Measurements from ENCODE around the gene ABCF2. TPM values are rescaled to one million over a fixed set of nuclear protein-coding genes. Genes with fewer than 3 reads are reported as not detected.
A peak's percentile ranks its signal among the peaks of the same experiment; 100 is the strongest.

The ABCF2 gene
- total and polyA plus RNA-seq, 5 donors from 2014 or later = 16.3 to 31.4 (median 29.4) TPM

DNA sequence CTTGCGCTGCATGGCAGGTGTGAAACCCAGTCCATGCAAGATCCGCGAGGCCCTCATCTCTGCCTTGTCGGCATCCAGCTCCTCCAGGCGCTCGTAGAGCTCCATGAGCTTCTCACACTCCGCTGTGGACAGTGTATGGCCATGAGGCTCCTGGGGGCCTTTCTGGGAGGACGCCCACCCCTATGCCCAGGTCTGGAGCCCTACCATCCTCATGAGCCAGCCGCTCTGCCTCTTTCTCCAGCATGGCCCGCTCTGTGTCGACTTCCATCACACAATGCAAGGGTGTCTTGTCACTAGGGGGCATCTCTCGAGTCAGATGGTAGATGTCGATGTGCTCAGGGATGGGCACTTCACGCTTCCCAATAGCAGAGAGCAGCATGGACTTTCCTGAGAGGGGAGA is 3.3 kb downstream of the ABCF2 start:
- Mint-ChIP-seq H3K27me3 (peaks cover 7% of the 10 kb centered on the region), H3K4me3 (no peak overlapping the region), H3K4me1 (peaks cover 7 to 41% (median 31%) of the 10 kb centered on the region in 4 donors), H3K9me3 (no peaks in the 10 kb centered on the region), H3K27ac (no peak overlapping the region), H3K36me3 (peaks cover 42% of the 10 kb centered on the region)
- no peak for ATAC-seq (ENCODE audit: low read depth in 2 of 2)
- H3K36me3 ChIP-seq (ENCODE audit: control insufficient read depth, insufficient read depth, low read length) = peaks cover 53% of the 10 kb centered on the region
- no peak overlapping the region for H3K27ac ChIP-seq (ENCODE audit: insufficient read depth, low read length, poor library complexity, severe bottlenecking)
- H3K9me3 ChIP-seq (ENCODE audit: control insufficient read depth in 2 of 2, low read length in 2 of 2) = no peaks in the 10 kb centered on the region
- DNase-seq = no peak
- no peaks in the 10 kb centered on the region for H3K27me3 ChIP-seq (ENCODE audit: control insufficient read depth, insufficient read depth, low read length)
- no peak overlapping the region for H3K4me3 ChIP-seq (ENCODE audit: low read depth, low read length)
- peaks cover 25% of the 10 kb centered on the region for H3K4me1 ChIP-seq (ENCODE audit: control insufficient read depth, insufficient read depth, low read length, poor library complexity, severe bottlenecking)

DNA sequence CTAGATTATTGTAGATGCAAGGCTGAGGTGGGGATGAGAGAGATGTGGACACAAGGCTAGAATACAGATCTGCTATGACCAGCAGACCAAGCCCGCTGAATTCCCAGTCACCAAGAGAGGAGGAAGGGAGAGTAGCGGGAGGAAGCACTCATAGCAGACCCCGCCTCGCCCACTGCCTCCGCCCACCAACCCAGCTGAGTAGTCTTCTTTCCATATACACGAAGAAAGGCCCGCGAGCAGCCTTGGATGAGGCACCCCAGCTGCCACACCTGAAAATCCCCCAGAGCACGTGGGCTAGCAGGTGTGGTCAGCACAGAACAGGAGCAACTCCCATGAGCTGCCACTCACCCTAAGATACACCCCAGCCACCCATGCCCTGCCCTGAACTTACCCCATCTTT is 8.8 kb downstream of the ABCF2 start:
- H3K27me3 Mint-ChIP-seq = no peaks in the 10 kb centered on the region
- H3K27ac Mint-ChIP-seq = no peak overlapping the region
- peaks cover 44% of the 10 kb centered on the region for H3K36me3 Mint-ChIP-seq
- H3K27ac ChIP-seq (ENCODE audit: insufficient read depth, low read length, poor library complexity, severe bottlenecking) = no peak overlapping the region
- DNase-seq = no peak
- no peaks in the 10 kb centered on the region for H3K9me3 ChIP-seq (ENCODE audit: control insufficient read depth in 2 of 2, low read length in 2 of 2)
- no peaks in the 10 kb centered on the region for H3K4me1 ChIP-seq (ENCODE audit: control insufficient read depth, insufficient read depth, low read length, poor library complexity, severe bottlenecking)
- H3K27me3 ChIP-seq (ENCODE audit: control insufficient read depth, insufficient read depth, low read length) = no peaks in the 10 kb centered on the region
- H3K36me3 ChIP-seq (ENCODE audit: control insufficient read depth, insufficient read depth, low read length) = peaks cover 87% of the 10 kb centered on the region
- ATAC-seq (ENCODE audit: low read depth in 2 of 2) = no peak
- peak overlapping the region in 1 of 4 donors; percentile 44 for H3K4me3 Mint-ChIP-seq
- no peaks in the 10 kb centered on the region for H3K9me3 Mint-ChIP-seq
- no peak overlapping the region for H3K4me3 ChIP-seq (ENCODE audit: low read depth, low read length)
- peaks cover 0 to 11% (median 2%) of the 10 kb centered on the region in 4 donors for H3K4me1 Mint-ChIP-seq

DNA sequence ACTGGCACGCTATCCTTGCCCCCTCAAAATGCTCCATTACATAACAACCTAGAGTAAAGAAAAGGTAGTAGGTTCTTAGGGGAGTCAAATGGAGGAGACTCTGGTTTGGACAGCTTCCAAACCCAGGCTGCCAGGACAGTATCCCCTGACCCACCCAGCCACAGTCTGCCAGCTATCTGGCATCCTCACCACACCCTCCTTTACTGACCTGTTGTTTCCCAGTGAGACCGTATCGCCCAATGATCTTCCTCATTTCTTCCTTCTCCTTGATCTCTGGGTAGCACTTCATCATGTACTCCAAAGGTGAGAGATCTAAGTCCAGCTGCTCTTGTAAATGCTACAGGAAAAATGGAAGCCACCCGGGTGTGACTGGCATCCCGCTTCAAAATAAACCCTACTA is 11.6 kb downstream of the ABCF2 start:
- H3K36me3 ChIP-seq (ENCODE audit: control insufficient read depth, insufficient read depth, low read length) = peaks cover 69% of the 10 kb centered on the region
- Mint-ChIP-seq H3K4me1 (peaks cover 0 to 2% (median under 1%) of the 10 kb centered on the region in 4 donors), H3K4me3 (no peak overlapping the region), H3K36me3 (peaks cover 35% of the 10 kb centered on the region), H3K27ac (peak overlapping the region in 1 of 3 donors; percentile 87), H3K9me3 (no peaks in the 10 kb centered on the region), H3K27me3 (no peaks in the 10 kb centered on the region)
- H3K4me1 ChIP-seq (ENCODE audit: control insufficient read depth, insufficient read depth, low read length, poor library complexity, severe bottlenecking) = no peaks in the 10 kb centered on the region
- no peak for DNase-seq
- no peak overlapping the region for H3K4me3 ChIP-seq (ENCODE audit: low read depth, low read length)
- no peak overlapping the region for H3K27ac ChIP-seq (ENCODE audit: insufficient read depth, low read length, poor library complexity, severe bottlenecking)
- no peaks in the 10 kb centered on the region for H3K9me3 ChIP-seq (ENCODE audit: control insufficient read depth in 2 of 2, low read length in 2 of 2)
- no peak for ATAC-seq (ENCODE audit: low read depth in 2 of 2)
- no peaks in the 10 kb centered on the region for H3K27me3 ChIP-seq (ENCODE audit: control insufficient read depth, insufficient read depth, low read length)

DNA sequence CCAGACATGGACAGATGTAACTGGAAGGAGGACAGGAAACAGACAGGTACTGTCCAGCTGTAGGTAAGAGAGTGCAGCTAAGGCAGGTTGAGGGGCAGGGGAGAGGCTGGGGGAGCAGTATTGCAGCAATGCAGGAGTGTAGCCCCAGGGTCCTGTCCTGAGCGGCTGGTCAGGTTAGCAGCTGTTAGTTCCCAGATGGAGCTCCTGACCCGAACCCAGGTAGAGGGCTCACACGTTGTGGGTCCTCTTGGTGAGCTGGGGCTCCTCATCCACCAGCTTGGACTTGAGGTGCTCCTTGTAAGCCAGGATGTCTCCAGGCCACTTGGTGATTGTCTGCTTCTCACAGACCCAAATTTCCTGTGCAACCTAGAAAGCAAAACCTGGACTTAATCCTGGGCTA is 13.2 kb downstream of the ABCF2 start:
- no peak overlapping the region for H3K27ac ChIP-seq (ENCODE audit: insufficient read depth, low read length, poor library complexity, severe bottlenecking)
- Mint-ChIP-seq H3K27ac (no peak overlapping the region), H3K4me3 (no peak overlapping the region), H3K9me3 (no peaks in the 10 kb centered on the region), H3K36me3 (peaks cover 31% of the 10 kb centered on the region), H3K4me1 (no peaks in the 10 kb centered on the region), H3K27me3 (no peaks in the 10 kb centered on the region)
- H3K9me3 ChIP-seq (ENCODE audit: control insufficient read depth in 2 of 2, low read length in 2 of 2) = no peaks in the 10 kb centered on the region
- no peaks in the 10 kb centered on the region for H3K4me1 ChIP-seq (ENCODE audit: control insufficient read depth, insufficient read depth, low read length, poor library complexity, severe bottlenecking)
- H3K4me3 ChIP-seq (ENCODE audit: low read depth, low read length) = no peak overlapping the region
- no peaks in the 10 kb centered on the region for H3K27me3 ChIP-seq (ENCODE audit: control insufficient read depth, insufficient read depth, low read length)
- DNase-seq = no peak
- ATAC-seq (ENCODE audit: low read depth in 2 of 2) = no peak
- peaks cover 61% of the 10 kb centered on the region for H3K36me3 ChIP-seq (ENCODE audit: control insufficient read depth, insufficient read depth, low read length)

DNA sequence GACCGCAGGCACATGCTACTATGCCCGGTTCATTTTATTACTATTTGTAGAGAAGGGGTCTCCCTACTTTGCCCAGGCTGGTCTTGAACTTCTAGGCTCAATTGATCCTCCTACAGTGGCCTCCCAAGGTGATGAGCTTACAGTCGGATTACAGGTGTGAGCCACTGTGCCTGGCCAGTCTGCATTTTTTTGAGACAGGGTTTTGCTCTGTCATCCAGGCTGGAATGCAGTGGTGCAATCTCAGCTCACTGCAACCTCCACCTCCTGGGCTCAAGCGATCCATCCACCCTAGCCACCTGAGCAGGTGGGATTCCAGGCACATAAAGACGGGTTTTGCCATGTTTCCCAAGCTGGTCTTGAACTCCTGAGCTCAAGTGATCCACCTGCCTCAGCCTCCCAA is 14.4 kb downstream of the ABCF2 start:
- DNase-seq (no peak), ATAC-seq (ENCODE audit: low read depth in 2 of 2) (no peak)
- H3K4me1 ChIP-seq (ENCODE audit: control insufficient read depth, insufficient read depth, low read length, poor library complexity, severe bottlenecking) = peaks cover 3% of the 10 kb centered on the region
- no peak overlapping the region for H3K27ac ChIP-seq (ENCODE audit: insufficient read depth, low read length, poor library complexity, severe bottlenecking)
- Mint-ChIP-seq H3K27ac (no peak overlapping the region), H3K4me3 (no peak overlapping the region), H3K9me3 (no peaks in the 10 kb centered on the region), H3K27me3 (no peaks in the 10 kb centered on the region), H3K4me1 (peaks cover 0 to 6% (median 4%) of the 10 kb centered on the region in 4 donors), H3K36me3 (peaks cover 19% of the 10 kb centered on the region)
- no peak overlapping the region for H3K4me3 ChIP-seq (ENCODE audit: low read depth, low read length)
- H3K27me3 ChIP-seq (ENCODE audit: control insufficient read depth, insufficient read depth, low read length) = no peaks in the 10 kb centered on the region
- peaks cover 49% of the 10 kb centered on the region for H3K36me3 ChIP-seq (ENCODE audit: control insufficient read depth, insufficient read depth, low read length)
- no peaks in the 10 kb centered on the region for H3K9me3 ChIP-seq (ENCODE audit: control insufficient read depth in 2 of 2, low read length in 2 of 2)

DNA sequence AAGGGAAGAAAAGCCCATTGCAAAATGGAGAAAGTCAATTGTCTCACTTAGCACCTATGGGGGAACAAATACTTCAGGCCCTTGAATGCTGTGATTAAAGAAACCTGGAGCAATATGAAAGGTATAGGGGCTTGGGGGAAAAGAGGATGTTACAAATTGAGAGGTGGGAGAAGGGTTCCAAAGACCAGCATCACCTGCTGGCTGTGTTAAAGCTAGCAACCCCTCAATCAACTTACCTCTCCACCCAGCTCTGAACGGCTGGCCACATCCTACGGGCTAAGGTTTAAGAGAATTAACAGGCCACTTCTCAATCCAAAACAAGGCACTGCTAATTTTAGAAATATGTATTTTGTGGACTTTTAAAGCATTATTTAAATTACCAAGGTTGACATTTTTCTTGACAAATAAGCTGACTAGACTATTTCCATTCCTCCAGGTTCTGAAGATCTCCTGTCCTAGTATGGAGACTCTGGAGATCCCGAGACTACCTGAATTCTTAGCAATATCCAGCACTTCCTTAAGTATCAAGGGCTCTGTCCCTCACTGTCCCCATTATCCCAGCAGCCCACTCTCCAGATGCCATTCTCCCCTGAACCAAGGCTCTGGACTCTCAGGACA is 15.7 kb downstream of the ABCF2 start:
- Mint-ChIP-seq H3K27me3 (peaks cover 6% of the 10 kb centered on the region), H3K4me3 (no peak overlapping the region), H3K27ac (peak overlapping the region in 2 of 3 donors; percentile 20 to 44), H3K36me3 (peaks cover 19% of the 10 kb centered on the region), H3K9me3 (no peaks in the 10 kb centered on the region), H3K4me1 (peaks cover 10 to 18% (median 15%) of the 10 kb centered on the region in 4 donors)
- no peaks in the 10 kb centered on the region for H3K27me3 ChIP-seq (ENCODE audit: control insufficient read depth, insufficient read depth, low read length)
- H3K27ac ChIP-seq (ENCODE audit: insufficient read depth, low read length, poor library complexity, severe bottlenecking) = no peak overlapping the region
- peaks cover 16% of the 10 kb centered on the region for H3K4me1 ChIP-seq (ENCODE audit: control insufficient read depth, insufficient read depth, low read length, poor library complexity, severe bottlenecking)
- H3K9me3 ChIP-seq (ENCODE audit: control insufficient read depth in 2 of 2, low read length in 2 of 2) = no peaks in the 10 kb centered on the region
- ATAC-seq (ENCODE audit: low read depth in 2 of 2) = no peak
- no peak overlapping the region for H3K4me3 ChIP-seq (ENCODE audit: low read depth, low read length)
- no peak for DNase-seq
- H3K36me3 ChIP-seq (ENCODE audit: control insufficient read depth, insufficient read depth, low read length) = peaks cover 37% of the 10 kb centered on the region

DNA sequence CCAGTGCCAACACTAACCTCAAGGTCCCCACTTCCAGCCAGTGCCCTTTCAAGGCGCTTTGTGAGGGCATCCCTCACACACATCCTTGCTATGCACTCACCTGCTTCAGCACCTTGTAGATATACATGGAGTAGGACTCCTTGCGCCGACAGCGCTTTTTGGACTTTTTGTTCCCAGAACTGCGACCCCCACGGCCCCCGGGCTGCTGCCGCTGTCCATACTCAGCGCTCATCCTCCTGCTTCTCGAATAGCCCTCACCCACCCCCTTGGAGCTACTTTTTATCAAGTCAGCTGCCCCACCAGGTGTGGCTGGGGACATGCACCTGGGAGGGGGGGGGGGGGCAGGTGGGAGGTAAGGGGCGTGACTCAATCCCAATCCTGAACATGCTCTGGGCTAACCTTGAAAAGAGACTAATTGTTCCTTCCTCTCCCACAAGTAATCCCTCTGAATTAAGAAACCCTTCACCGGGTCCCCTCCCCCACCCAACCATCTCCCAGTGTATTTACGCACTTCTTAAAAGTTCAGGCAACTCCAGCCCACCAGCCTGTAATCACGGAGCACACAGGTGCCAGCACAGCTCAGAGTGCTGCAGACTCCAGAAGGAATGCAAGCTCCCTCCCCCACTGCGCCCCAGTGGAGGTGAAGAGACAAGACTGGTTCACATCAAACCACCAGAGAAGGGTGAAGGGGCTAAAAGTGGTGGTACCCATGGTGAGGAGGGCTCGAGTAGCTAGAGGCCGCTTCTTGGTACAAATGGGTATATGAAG is 16.7 kb downstream of the ABCF2 start, which contains the start of gene H2BK1:
TSS of gene H2BK1 (minus strand) at position 402 of the 768 bp plus-strand sequence. CDS start at position 232, 170 bp downstream.
- no peak for ATAC-seq (ENCODE audit: low read depth in 2 of 2)
- no peaks in the 10 kb centered on the region for H3K9me3 ChIP-seq (ENCODE audit: control insufficient read depth in 2 of 2, low read length in 2 of 2)
- Mint-ChIP-seq H3K27ac (peak within 1 kb of the TSS in 1 of 3 donors; percentile 44), H3K4me1 (peaks cover 10 to 22% (median 17%) of the 10 kb centered on the region in 4 donors), H3K27me3 (peaks cover 6% of the 10 kb centered on the region), H3K9me3 (no peaks in the 10 kb centered on the region), H3K4me3 (peak within 1 kb of the TSS in 2 of 4 donors; percentile 9 to 23), H3K36me3 (peaks cover 15% of the 10 kb centered on the region)
- H3K27me3 ChIP-seq (ENCODE audit: control insufficient read depth, insufficient read depth, low read length) = no peaks in the 10 kb centered on the region
- H3K4me1 ChIP-seq (ENCODE audit: control insufficient read depth, insufficient read depth, low read length, poor library complexity, severe bottlenecking) = peaks cover 16% of the 10 kb centered on the region
- no peak for DNase-seq
- no peak within 1 kb of the TSS for H3K4me3 ChIP-seq (ENCODE audit: low read depth, low read length)
- peaks cover 27% of the 10 kb centered on the region for H3K36me3 ChIP-seq (ENCODE audit: control insufficient read depth, insufficient read depth, low read length)
- H3K27ac ChIP-seq (ENCODE audit: insufficient read depth, low read length, poor library complexity, severe bottlenecking) = no peak within 1 kb of the TSS
